HEK293T (cell line): Measurements from ENCODE around the gene TNRC6C.
"Not testable (repeated sequence)": the region's sequence is repeated elsewhere in the genome, so short reads cannot be mapped to it uniquely, and the experiment has no call there.

ENCODE experiments used
- CTCF ChIA-PET: fragments of 350-600 bp; formaldehyde crosslinking; extraction: SDS; loops from one replicate; lab custom pipeline; 2021; ENCODE audit warnings: antibody characterized with exemption, inconsistent platforms; lab: Yijun Ruan, JAX
- POLR2A ChIA-PET: fragments of 350-600 bp; formaldehyde crosslinking; extraction: SDS; loops from one replicate; lab custom pipeline; 2020; ENCODE audit warnings: antibody characterized with exemption, inconsistent platforms; lab: Yijun Ruan, JAX
- DNase-seq: peaks from one replicate; pipeline ENCODE4 v3.0.0; 2012; ENCODE audit warnings: mixed read lengths; ENCODE audit errors: extremely low spot score
- ARNT ChIP-seq: fragments of 450-650 bp; IDR thresholded peaks from 2 replicates; pipeline ENCODE4 v1.6.1; 2017; ENCODE audit warnings: mild to moderate bottlenecking
- BHLHE40 ChIP-seq: fragments of 450-650 bp; IDR thresholded peaks from 2 replicates; pipeline ENCODE4 v1.6.1; 2016; ENCODE audit warnings: mild to moderate bottlenecking, moderate library complexity, borderline replicate concordance
- CTBP1 ChIP-seq: fragments of 450-650 bp; IDR thresholded peaks from 2 replicates; pipeline ENCODE4 v1.6.1; 2016; ENCODE audit warnings: borderline replicate concordance
- ELF4 ChIP-seq: fragments of 450-650 bp; IDR thresholded peaks from 2 replicates; pipeline ENCODE4 v1.6.1; 2017; ENCODE audit warnings: antibody characterized with exemption
- FOXA1 ChIP-seq: fragments of 450-650 bp; IDR thresholded peaks from 2 replicates; pipeline ENCODE4 v1.6.1; 2016; ENCODE audit warnings: mild to moderate bottlenecking
- FOXK2 ChIP-seq: fragments of 450-650 bp; IDR thresholded peaks from 2 replicates; pipeline ENCODE4 v1.6.1; 2016; ENCODE audit warnings: mild to moderate bottlenecking
- FOXM1 ChIP-seq: fragments of 450-650 bp; IDR thresholded peaks from 2 replicates; pipeline ENCODE4 v1.6.1; 2017; ENCODE audit warnings: mild to moderate bottlenecking, borderline replicate concordance
- HDGF ChIP-seq: fragments of 450-650 bp; IDR thresholded peaks from 2 replicates; pipeline ENCODE4 v1.6.1; 2017; ENCODE audit warnings: antibody characterized with exemption, borderline replicate concordance
- L3MBTL2 ChIP-seq: fragments of 450-650 bp; conservative IDR thresholded peaks from 2 replicates; pipeline ENCODE4 v1.6.1; 2016; ENCODE audit warnings: mild to moderate bottlenecking
- LEF1 ChIP-seq: fragments of 450-650 bp; IDR thresholded peaks from 2 replicates; pipeline ENCODE4 v1.6.1; 2017; ENCODE audit warnings: mild to moderate bottlenecking, borderline replicate concordance
- NFRKB ChIP-seq: fragments of 450-650 bp; IDR thresholded peaks from 2 replicates; pipeline ENCODE4 v1.6.1; 2016; ENCODE audit warnings: mild to moderate bottlenecking, moderate library complexity
- PKNOX1 ChIP-seq: fragments of 450-650 bp; IDR thresholded peaks from 2 replicates; pipeline ENCODE4 v1.6.1; 2016
- SP1 ChIP-seq: fragments of 450-650 bp; IDR thresholded peaks from 2 replicates; pipeline ENCODE4 v1.6.1; 2017
- SUZ12 ChIP-seq: fragments of 450-650 bp; IDR thresholded peaks from 2 replicates; pipeline ENCODE4 v1.6.1; 2016; ENCODE audit warnings: mild to moderate bottlenecking
- TARDBP ChIP-seq: fragments of 450-650 bp; IDR thresholded peaks from 2 replicates; pipeline ENCODE4 v1.6.1; 2016
- ZNF384 ChIP-seq: fragments of 450-650 bp; IDR thresholded peaks from 2 replicates; pipeline ENCODE4 v1.6.1; 2016

Gene TNRC6C

GRCh38 chr17:78138204-78139060, 179.9 kb downstream of the TNRC6C start:
- no peak for DNase-seq
- ChIA-PET CTCF (interaction anchor here (0.6 to 3.8 kb wide), 3 partner anchors 10 to 596 kb away, joined by 3 to 15 read pairs (median 5); partner anchors contain the start of gene TMC6), POLR2A (interaction anchor here (1.1 kb wide), 1 partner anchor 32 kb away, joined by 4 read pairs; no protein-coding TSS in a partner anchor)
- no peak for TF ChIP-seq SUZ12
- no peak for TF ChIP-seq FOXK2
- no peak for TF ChIP-seq BHLHE40
- TF ChIP-seq PKNOX1: no peak
- no peak for TF ChIP-seq CTBP1
- no peak for TF ChIP-seq SP1
- no peak for TF ChIP-seq ELF4
- no peak for TF ChIP-seq LEF1
- no peak for TF ChIP-seq ZNF384
- TF ChIP-seq NFRKB: no peak
- TF ChIP-seq HDGF: no peak
- no peak for TF ChIP-seq FOXA1
- no peak for TF ChIP-seq TARDBP
- TF ChIP-seq ARNT: no peak

- DNase-seq: not testable (repeated sequence)
- ChIA-PET POLR2A (interaction anchor here (0.8 to 3.1 kb wide), 3 partner anchors 11 to 47 kb away, joined by 4 to 19 read pairs (median 4); partner anchors contain the start of genes AFMID, TK1 and TMC6), CTCF (interaction anchor here (0.6 to 1.2 kb wide), 3 partner anchors 36 to 877 kb away, joined by 3 to 4 read pairs (median 4); no protein-coding TSS in a partner anchor)
Measured at GRCh38 chr17:78139861-78140168, 181.3 kb downstream of the TNRC6C start.

- POLR2A ChIA-PET: interaction anchor here (0.6 to 3.1 kb wide), 4 partner anchors 9 to 47 kb away, joined by 3 to 19 read pairs (median 4); partner anchors contain the start of genes AFMID, TK1 and TMC6
- DNase-seq: peak; percentile 100
- CTCF ChIA-PET: interaction anchor here (0.6 to 1.2 kb wide), 5 partner anchors 35 to 239 kb away, joined by 3 to 8 read pairs (median 3); no protein-coding TSS in a partner anchor
- no peak for TF ChIP-seq ELF4
- no peak for TF ChIP-seq NFRKB
- peak; percentile 60; the same call in 1 of the 2 replicates for TF ChIP-seq PKNOX1
- TF ChIP-seq SP1: peak; percentile 96
- peak; percentile 98; the same call in 1 of the 2 replicates for TF ChIP-seq HDGF
- peak; percentile 75 for TF ChIP-seq ZNF384
- TF ChIP-seq BHLHE40: no peak
Measured at GRCh38 chr17:78140169-78141051, 181.9 kb downstream of the TNRC6C start.

- no peak for DNase-seq
- CTCF ChIA-PET: interaction anchor here (0.7 to 1.1 kb wide), 3 partner anchors 12 to 45 kb away, joined by 3 to 4 read pairs (median 3); partner anchors contain the start of genes AFMID and TK1
- no peak for TF ChIP-seq FOXM1
- no peak for TF ChIP-seq PKNOX1
- POLR2A ChIA-PET: interaction anchor here (0.8 to 3.1 kb wide), 3 partner anchors 13 to 45 kb away, joined by 4 to 19 read pairs (median 5); partner anchors contain the start of genes AFMID, TK1 and TMC6
Measured at GRCh38 chr17:78141437-78142118, 183.1 kb downstream of the TNRC6C start.

- ChIA-PET POLR2A (interaction anchor here (0.8 to 3.1 kb wide), 3 partner anchors 14 to 45 kb away, joined by 4 to 19 read pairs (median 5); partner anchors contain the start of genes AFMID, TK1 and TMC6), CTCF (interaction anchor here (0.7 to 1.1 kb wide), 3 partner anchors 11 to 45 kb away, joined by 3 to 4 read pairs (median 3); partner anchors contain the start of genes AFMID and TK1)
- no peak for TF ChIP-seq NFRKB
- TF ChIP-seq L3MBTL2: no peak
- TF ChIP-seq FOXM1: no peak
- no peak for TF ChIP-seq CTBP1
- no peak for TF ChIP-seq ELF4
- no peak for TF ChIP-seq BHLHE40
- TF ChIP-seq FOXK2: no peak
- no peak for TF ChIP-seq PKNOX1
- TF ChIP-seq SUZ12: no peak
- DNase-seq: no peak
Measured at GRCh38 chr17:78142119-78142861, 183.8 kb downstream of the TNRC6C start.
